Right atrium auricular region (tissue), 2 donors: Measurements from ENCODE around the gene SEC14L5. TPM values are rescaled to one million over a fixed set of nuclear protein-coding genes. Genes with fewer than 3 reads are reported as not detected.
A peak's percentile ranks its signal among the peaks of the same experiment; 100 is the strongest.

Experiments used
- DNase-seq: peaks from one replicate; pipeline ENCODE4 v3.0.0-alpha.2; 2019; ENCODE audit warnings: low spot score
- H3K27ac ChIP-seq, 2 donors: fragments of 200-600 bp; sonication (generic); 1 replicate in 1 of 2; 2 replicates in 1 of 2; pipeline ENCODE4 v1.5.1; 2016 to 2019
- H3K27me3 ChIP-seq, 2 donors: fragments of 200-600 bp; sonication (generic); one replicate each; pipeline versions ENCODE4 v1.5.1 to v1.6.0; 2017 to 2019
- H3K36me3 ChIP-seq: fragments of 200-600 bp; sonication (generic); one replicate; pipeline ENCODE4 v1.5.1; 2016
- H3K4me1 ChIP-seq, 2 donors: fragments of 200-600 bp; sonication (generic); one replicate each; pipeline versions ENCODE4 v1.5.1 to v1.6.0; 2017 to 2019
- H3K4me3 ChIP-seq, 2 donors: fragments of 200-600 bp; sonication (generic); 1 replicate in 1 of 2; 2 replicates in 1 of 2; pipeline ENCODE4 v1.5.1; 2017 to 2019; ENCODE audit warnings: mild to moderate bottlenecking in 1 of 2, moderate library complexity in 1 of 2
- H3K9me3 ChIP-seq, 2 donors: fragments of 200-600 bp; sonication (generic); one replicate each; pipeline ENCODE4 v1.5.1; 2019
- total RNA-seq, 2 donors: library from RNA; depleted of rRNA; stranded (reverse); fragments of >200 nt; gene quantifications; one replicate each; pipeline ENCODE4 v1.1.0, GENCODE V29; 2016
- TF ChIP-seq, protein P1 (sequence below), 2 donors: fragments of 200-600 bp; sonication (generic); IDR thresholded peaks; one replicate each; pipeline ENCODE4 v1.5.1; 2019; ENCODE audit warnings: antibody characterized with exemption in 2 of 2

Gene SEC14L5
- total RNA-seq, 2 donors from 2014 or later: 0.28 to 2.0 TPM

GRCh38 chr16:4980691-4981090 lies 22.6 kb downstream of the SEC14L5 start:
- H3K4me1 ChIP-seq: peaks cover 0 to 6% of the 10 kb centered on the region in 2 donors
- no peaks in the 10 kb centered on the region for H3K27me3 ChIP-seq
- no peaks in the 10 kb centered on the region for H3K36me3 ChIP-seq
- no peaks in the 10 kb centered on the region for H3K9me3 ChIP-seq
- H3K27ac ChIP-seq: no peak overlapping the region
- no peak for DNase-seq
- H3K4me3 ChIP-seq: no peak overlapping the region
- TF ChIP-seq, protein P1, sequence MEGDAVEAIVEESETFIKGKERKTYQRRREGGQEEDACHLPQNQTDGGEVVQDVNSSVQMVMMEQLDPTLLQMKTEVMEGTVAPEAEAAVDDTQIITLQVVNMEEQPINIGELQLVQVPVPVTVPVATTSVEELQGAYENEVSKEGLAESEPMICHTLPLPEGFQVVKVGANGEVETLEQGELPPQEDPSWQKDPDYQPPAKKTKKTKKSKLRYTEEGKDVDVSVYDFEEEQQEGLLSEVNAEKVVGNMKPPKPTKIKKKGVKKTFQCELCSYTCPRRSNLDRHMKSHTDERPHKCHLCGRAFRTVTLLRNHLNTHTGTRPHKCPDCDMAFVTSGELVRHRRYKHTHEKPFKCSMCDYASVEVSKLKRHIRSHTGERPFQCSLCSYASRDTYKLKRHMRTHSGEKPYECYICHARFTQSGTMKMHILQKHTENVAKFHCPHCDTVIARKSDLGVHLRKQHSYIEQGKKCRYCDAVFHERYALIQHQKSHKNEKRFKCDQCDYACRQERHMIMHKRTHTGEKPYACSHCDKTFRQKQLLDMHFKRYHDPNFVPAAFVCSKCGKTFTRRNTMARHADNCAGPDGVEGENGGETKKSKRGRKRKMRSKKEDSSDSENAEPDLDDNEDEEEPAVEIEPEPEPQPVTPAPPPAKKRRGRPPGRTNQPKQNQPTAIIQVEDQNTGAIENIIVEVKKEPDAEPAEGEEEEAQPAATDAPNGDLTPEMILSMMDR (IDR thresholded peaks at IDR 0.05): no peak

DNA sequence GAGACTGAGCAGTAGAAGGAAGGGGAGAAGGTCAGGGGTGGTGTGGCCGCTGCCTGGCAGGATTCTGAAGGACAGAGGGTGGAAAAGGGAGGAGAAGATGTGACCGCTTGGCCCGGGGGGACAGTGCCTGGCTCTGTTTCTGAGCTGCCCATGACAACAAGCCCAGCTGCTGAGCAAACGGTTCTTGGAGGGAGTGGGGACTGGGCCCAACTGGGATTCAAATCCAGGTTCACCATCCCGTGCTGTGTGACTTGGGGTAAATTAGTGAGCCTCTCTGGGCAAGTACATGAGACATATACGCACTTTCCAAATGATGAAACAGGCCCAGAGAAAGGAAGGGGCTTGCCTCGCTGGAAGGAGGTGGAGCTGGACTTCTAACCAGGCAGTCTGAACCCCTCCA lies 23.3 kb downstream of the SEC14L5 start:
- Histone ChIP-seq H3K27ac (peak overlapping the region; percentile 79), H3K4me3 (no peak overlapping the region)
- no peak for DNase-seq

DNA sequence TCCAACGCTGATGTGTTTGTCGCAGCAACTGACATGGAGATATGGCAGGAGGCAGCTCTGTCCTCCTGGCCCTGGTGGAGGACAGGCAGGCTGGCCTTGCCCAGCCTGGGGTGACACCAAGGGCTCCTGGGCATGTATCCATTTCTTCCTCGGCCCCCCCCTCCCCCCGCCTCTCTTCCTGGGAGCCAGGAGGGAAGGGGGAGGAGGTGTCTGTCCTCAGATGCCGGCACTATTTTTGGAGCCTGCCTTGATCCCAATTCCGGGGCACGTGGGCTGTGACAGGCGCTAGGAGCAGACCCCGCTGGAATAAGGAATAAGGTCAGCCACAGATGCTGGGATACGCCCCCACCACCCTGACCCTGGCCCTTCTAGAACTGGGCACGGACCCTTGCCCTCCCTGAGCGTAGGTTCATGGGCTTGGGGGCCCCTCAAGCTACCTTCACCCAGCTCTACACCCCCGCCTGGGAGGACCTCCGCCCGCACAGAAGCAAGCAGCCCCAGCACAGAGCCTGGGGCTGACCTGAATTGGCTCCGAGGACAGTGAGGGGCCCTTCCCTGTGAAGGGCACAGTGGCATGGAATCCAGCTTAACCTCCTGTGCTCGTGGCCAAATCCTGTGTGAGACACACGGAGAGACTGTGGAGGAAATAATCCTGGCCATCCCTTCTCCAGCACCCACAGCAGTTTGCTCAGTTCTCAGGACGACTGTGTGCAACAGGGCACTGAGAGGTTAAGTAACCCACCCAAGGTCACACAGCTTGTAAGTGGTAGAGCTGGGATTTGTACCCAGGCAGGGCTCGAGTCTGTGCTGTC lies 24.1 kb downstream of the SEC14L5 start:
- TF ChIP-seq, protein P1 (IDR thresholded peaks at IDR 0.05): no peak
- Histone ChIP-seq H3K27me3 (no peaks in the 10 kb centered on the region), H3K27ac (peak overlapping the region; percentile 79), H3K4me1 (peaks cover 0 to 6% of the 10 kb centered on the region in 2 donors), H3K4me3 (peak overlapping the region in 1 of 2 donors; percentile 32), H3K9me3 (no peaks in the 10 kb centered on the region), H3K36me3 (no peaks in the 10 kb centered on the region)
- DNase-seq: no peak

More for the DNA sequence above, 23.3 kb downstream of the SEC14L5 start:
- Histone ChIP-seq H3K9me3 (no peaks in the 10 kb centered on the region), H3K4me1 (peaks cover 0 to 6% of the 10 kb centered on the region in 2 donors), H3K36me3 (no peaks in the 10 kb centered on the region), H3K27me3 (no peaks in the 10 kb centered on the region)
- TF ChIP-seq, protein P1 (IDR thresholded peaks at IDR 0.05): no peak

DNA sequence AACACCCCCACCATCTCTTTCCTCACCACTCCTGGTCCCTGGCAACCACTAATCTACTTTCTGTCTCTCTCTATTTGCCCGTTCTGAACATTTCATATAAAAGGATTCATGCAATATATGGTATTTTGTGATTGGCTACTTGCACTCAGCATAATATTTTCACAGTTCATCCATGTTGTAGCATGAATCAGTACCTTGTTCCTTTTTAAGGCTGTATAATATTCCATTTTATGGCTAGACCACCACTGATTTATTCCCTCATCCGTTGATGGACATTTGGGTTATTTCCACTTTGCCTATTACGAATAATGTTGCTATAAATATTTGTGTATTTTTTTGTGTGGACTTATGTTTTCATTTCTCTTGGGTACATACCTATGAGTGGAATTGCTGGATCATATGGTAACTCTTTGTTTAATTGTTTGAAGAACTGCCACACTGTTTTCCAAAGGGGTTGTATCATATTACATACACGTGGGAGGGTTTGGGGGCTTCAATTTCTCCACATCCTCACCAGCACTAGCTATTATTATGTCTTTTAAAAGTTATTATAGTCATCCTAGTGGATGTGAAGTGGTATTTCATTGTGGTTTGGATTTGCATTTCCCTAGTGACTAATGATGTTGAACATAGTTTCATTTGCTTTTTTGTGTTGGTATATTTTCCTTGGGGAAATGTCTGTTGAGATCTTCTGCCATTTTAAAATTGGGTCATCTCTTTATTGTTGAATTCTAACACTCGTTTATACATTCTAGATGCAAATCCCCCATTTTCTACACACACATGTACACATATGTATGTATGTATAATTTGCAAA lies 26.3 kb downstream of the SEC14L5 start:
- H3K9me3 ChIP-seq: no peaks in the 10 kb centered on the region
- H3K36me3 ChIP-seq: no peaks in the 10 kb centered on the region
- TF ChIP-seq, protein P1 (IDR thresholded peaks at IDR 0.05): no peak
- DNase-seq: no peak
- H3K27ac ChIP-seq: no peak overlapping the region
- peaks cover 0 to 13% of the 10 kb centered on the region in 2 donors for H3K4me1 ChIP-seq
- no peaks in the 10 kb centered on the region for H3K27me3 ChIP-seq
- no peak overlapping the region for H3K4me3 ChIP-seq

- Histone ChIP-seq H3K9me3 (no peaks in the 10 kb centered on the region), H3K4me1 (peaks cover 0 to 12% of the 10 kb centered on the region in 2 donors), H3K36me3 (no peaks in the 10 kb centered on the region), H3K27me3 (no peaks in the 10 kb centered on the region), H3K27ac (no peak overlapping the region), H3K4me3 (peak overlapping the region in 1 of 2 donors; percentile 31)
- no peak for DNase-seq
- TF ChIP-seq, protein P1 (IDR thresholded peaks at IDR 0.05): no peak
Observed at GRCh38 chr16:4987250-4987579, 29.1 kb downstream of the SEC14L5 start.
